NCI-H82 (cell line): ENCODE results near the gene SIRT7.

Experiments
- DNase-seq: peaks from one replicate; lab custom pipeline; 2025; lab: John Stamatoyannopoulos, UW

The SIRT7 gene

DNA sequence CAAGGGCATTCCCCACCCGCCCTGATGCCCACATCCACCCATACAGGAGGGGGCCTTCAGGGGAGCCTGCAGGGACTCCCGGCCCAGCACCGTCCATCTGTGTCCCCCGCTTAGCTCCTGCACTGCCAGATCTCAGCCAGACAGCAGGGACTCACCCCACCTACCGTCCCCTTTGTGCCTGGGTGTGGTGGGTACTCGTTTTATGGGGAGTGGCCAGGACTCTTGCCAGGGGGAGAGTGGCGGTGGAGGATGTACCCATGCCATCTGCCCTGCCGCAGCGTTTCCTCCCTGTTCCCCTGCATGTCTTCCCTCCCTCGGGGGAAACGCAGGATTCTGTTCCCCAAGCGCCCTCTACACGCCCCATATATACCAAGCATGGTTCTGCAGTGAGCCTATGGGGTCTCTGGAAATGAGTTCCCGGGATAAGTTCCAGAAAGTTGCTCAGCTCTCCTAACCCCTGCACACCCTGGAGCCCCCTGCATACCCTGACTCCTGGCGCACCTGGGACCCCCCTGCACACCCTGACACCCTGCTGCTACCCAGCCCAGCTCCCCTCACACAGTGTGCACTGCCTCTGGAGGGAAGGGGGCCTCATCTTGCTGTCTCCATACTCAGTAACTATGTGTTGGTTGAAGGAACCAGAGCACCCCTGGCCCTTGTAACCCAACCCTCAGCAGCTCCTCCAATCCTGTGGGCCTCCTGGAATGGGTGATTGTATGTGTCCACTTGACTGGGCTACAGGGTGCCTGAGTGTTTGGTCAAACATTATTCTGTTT is 13.8 kb upstream of the SIRT7 start:
- DNase-seq, result peak; percentile 27

DNA sequence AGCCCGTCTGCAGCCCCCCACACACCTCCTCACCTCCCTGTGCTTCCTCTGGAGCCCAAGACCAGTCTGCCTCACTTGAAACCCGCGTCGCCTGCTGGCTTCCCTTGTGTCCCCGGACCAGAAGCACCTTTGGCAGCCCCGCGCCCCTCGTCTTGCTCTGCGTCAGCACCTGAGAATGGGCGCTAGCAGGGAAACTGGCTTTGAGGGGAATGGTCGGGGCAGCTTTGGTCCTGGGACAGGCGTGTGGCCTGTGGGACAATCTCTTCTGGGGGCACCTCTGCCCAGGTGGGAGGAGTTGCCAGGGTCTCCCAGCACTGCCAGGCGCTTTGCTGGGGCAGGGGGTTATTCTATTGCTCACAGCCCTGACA is 13.2 kb upstream of the SIRT7 start:
- no peak for DNase-seq

DNA sequence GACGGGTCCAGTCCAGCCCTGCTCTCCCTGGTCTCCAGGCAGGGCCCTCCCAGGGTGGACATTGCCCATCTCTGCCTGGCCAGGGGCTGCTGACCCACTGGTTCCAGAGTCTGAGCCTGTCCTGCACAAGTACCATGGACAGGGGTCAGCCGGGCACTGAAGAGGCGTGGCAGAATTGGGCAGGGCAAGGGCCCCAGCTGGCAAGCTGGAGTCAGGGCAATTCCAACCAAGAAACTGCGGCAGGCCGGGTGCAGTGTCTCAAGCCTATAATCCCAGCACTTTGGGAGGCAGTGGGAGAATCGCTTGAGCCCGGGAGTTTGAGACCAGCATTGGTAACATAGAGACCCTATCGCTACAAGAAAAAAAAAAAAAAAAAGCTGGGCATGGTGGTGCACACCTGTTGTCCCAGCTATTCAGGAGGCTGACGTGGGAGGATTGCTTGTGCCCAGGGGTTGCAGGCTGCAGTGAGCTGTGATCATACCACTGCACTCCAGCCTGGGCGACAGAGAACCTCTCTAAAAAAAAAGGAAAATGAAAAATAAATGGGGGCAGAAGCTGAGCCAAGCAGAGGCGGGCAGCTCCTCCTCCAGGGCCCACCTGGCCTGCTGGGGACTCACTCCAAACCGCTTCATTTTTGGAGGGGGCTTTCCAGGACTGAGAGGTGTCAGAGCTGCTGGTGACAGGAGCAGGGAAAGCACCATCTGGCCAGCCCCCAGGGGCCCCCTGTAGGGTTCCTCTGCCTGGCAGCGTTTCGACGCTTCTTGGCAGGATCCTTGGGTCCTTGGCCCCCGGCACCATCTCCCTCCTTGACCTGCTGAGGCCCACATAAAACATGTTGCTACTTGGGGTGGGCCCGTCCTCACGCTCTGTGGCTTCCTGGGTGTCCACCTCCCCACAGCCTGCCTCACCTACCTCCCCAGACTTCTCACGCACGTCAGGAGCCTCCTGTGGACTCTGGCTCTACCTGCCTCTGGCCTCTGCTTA is 12.5 kb upstream of the SIRT7 start:
- peak; percentile 42 for DNase-seq

DNA sequence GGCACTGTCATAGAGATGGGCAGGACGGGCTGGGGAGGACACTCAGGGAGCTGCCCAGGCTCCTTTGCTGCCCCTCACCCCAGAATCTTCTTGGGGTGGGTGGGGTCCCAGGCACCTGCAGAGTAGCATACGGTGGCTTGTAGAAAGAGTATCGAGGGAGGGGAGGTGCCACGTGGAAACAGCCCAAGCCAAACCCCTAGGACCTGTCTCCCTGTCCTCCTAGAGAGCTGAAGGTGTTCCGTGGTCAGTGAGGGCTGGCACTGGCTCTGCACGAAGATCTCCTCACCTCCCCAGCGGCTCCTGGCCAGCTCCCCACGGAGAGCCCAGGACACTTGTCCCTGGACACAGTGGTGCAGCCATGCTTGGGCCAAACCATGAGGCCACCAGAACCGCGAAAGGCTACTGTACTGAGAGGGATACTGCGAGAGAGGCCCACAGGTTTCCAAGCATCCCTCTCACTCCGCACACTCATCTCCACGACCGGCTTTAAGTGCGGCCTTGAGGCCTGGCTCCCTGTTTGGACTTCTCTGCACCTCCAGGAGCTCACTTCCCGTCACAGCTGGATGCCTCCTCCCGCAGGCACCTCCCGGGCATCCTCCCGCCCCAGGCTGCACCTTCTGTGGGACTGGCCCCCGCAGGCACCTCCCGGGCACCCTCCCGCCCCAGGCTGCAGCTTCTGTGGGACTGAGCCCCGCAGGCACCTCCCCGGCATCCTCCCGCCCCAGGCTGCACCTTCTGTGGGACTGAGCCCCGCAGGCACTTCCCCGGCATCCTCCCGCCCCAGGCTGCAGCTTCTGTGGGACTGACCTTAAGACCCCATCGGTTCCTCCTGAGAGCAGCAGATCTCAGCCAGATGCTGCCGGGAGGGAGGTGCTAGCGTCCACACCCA is 11.5 kb upstream of the SIRT7 start:
- no peak for DNase-seq

DNA sequence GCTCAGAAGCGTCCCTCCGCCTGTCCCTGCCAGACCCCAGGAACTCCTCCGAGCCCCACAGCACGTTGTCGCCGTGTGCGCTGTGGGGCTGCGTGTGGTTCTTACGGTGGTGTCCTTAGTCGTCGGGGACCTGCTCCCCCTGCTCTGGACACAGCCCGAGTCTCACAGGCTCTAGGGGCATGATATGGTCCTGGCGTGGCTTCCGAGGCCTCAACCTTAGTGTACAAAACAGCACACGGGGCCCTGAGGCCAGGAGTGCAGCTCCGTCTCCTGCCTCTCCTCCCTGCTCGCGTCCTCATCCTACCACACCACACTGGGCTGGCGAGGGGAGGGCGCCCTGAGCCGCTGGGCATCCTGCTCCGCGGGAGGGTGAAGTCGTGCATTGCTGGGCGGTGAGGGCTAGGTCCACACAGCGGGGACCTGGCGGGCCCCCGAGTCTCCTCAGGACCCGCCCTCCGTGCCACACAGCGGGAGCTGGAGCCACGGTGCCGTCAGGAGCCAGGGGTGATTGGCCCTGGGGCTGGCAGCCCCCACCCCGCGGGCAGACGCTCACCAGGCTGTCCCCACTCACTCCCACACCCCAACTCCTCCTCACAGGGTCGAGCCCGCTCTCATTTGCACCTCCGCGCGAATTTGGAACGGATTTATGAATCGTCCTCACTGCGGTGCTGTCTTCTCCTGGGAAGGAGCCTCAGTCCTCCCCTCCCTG is 10.7 kb upstream of the SIRT7 start:
- DNase-seq, result peak; percentile 55

DNA sequence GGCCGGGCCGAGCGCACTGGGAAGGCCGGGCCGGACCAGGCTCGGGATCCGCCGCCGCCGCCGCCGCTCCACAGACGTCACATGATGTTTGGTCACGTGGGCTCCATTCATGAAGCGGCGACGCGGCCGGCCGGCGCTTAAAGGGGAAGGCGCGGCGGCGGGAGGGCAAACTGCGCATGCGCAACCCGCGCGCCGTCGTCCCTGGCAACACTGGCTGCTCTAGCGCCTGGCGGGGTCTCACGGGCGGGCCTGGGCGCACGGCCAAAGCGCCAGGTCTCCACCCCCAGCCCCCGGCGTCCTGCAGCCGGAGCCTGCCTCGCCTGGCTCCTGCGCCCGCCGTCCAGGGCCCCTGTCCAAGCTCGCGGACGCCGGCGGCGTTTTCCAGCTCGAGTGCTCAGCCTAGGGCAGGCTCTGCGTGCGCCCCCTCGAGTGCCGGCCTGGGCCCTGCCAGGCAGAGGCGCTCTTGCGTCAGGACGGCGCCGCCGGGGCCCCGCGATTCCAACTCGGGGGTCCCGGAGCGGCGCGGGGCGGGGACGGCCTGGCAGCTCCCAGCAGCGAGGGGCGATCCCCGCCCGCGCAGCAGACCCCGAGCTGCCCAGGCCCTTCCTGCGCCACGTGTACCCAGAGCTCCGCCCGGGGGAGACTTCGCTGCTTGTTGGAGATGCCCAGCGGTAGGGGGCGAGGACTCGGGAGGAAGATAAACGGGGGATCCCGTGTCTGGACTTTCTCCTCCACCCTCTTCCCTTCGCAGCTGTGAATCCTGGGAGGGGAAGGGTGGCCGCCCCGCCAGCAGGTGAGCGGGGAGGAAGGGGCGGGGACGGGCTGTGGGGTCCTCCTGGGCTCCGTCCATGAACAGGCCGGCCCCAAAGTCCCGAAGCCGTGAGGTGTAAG is 9.9 kb upstream of the SIRT7 start, which contains the start of gene MAFG:
Gene MAFG (minus strand): TSS at position 83 of the 891 bp plus-strand sequence. CDS start 4,550 bp downstream, outside the sequence.
- peak; percentile 98 for DNase-seq

DNA sequence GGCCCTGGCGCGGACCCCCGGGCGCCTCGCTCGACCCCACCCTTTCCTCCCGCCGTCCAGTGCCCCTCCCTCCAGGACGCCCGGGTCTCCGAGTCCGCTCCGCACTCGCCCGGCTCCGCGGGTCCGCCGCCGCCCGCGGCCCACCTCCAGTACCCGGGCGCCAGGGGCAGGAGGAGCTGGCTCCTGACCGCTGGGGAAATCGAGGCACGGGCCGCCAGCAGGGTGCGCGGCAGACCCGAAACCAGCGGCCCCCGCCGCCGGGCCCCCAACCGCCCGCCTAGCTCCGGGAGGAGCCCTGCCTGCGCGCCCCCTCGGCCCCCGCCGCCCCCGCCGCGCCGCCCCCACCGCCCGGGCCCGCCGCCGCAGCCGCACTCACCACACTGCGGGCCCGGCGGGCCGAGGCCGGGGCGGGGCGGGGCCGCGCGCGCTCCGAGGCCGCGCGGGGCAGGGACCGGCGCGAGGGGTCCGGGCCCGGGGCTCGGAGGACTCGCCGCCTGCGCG is 9.2 kb upstream of the SIRT7 start:
- DNase-seq, result no peak

DNA sequence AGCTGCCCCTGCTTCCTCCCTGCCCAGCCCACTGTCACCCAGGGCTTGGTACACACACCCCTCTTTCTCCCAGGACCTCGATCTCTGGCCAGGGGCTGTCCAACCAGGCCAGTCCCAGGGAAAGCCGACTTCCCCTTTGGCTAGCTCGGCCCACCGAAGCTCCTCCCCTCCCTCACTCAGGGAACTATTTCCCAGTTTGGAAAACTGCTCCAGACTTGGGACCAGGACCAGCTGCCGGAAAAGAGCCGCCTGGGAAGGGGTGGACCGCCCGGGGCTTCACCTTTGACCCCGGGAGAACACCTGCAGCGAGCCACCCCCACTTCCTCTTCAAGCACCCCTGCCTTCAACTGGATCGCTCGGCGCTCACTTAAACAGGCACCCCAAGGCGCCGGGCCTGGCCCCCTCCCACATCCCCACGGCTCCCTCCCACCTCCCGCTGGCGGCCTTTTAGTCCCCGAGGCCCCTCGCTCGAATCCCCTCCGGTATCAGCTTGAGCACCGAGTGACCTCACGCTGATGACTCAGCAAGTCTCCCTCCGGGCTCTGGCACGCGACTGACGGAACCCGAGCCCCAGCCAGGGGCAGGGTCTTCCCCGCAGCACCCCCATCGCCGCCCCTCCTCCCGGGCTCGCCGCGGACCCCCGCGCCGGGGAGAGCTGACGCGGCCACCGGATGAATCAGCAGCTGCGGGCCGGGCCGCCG is 8.6 kb upstream of the SIRT7 start:
- peak; percentile 56 for DNase-seq

DNA sequence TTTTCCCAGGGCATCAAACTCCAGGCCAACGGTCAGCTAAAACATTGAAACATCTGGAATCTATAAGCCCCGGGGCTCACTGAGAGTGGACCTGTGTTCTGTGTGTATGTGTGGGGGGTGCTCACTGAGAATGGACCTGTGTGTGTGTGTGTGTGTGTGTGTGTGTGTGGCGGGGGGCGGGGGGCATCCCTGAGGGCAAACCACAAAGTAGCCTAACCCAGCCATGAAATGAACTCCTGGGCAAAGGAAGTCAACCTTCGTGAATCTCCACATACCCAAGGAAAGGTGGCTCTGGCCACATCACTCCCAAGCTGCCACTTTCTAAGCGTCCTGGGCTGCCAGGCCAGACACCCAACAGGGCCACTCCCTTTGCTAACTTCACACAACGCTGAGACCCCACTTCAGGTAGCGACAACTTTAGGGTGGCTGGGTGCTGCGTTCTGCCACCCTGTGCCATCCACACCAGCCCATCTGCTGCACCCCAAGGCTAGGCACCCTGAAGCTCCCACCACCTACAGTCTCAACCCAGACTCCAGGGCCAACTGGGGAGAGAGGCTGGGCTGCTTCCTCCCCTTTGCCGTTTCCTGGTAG is 8.0 kb upstream of the SIRT7 start:
- DNase-seq, result no peak

DNA sequence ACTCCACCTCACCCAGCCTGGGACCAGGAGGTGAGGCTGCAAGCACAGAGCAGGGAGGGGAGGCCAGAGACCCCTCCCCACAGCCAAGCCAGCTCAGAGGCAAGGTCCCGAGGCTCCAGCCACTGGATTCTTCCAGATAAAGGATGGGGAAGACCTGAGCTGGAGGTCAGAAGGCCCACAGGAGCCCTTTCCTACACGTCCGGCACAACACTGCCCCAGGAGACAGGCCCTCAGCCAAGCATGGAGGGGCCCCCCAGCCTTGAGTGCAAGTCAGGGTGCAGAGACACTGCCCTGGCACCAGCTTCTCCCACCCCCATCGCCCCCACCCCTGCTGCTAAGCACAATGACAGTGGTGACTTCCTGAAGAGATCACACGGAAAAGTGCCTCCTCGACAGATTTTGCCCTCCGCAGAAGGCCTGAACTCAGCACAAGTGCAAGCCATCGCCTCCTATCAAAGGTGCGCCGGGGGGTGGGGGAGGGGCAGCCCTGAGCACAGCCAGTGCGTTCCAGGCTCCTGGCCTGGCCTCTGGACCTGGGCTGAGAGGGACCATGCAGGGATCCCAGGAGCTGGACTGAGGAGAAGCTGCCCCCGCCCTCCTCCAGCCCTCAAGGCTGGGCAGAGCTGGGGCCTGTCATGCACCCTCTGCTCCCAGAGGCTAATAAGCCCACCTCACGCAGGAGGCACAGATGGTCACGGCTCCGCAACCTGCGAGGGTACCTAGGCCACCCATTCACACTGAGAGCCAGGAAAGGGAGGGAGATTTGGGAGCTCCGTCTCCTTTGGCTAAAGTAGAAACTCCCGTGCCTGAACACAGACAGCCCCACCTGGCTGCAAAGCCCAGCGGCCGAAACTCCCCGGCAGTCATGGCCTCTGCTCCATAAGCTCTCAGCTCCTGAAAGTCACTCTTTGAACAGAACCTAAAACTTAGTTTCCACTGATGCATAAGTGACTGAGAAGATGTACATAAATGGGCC is 6.9 kb upstream of the SIRT7 start:
- peak; percentile 35 for DNase-seq

DNA sequence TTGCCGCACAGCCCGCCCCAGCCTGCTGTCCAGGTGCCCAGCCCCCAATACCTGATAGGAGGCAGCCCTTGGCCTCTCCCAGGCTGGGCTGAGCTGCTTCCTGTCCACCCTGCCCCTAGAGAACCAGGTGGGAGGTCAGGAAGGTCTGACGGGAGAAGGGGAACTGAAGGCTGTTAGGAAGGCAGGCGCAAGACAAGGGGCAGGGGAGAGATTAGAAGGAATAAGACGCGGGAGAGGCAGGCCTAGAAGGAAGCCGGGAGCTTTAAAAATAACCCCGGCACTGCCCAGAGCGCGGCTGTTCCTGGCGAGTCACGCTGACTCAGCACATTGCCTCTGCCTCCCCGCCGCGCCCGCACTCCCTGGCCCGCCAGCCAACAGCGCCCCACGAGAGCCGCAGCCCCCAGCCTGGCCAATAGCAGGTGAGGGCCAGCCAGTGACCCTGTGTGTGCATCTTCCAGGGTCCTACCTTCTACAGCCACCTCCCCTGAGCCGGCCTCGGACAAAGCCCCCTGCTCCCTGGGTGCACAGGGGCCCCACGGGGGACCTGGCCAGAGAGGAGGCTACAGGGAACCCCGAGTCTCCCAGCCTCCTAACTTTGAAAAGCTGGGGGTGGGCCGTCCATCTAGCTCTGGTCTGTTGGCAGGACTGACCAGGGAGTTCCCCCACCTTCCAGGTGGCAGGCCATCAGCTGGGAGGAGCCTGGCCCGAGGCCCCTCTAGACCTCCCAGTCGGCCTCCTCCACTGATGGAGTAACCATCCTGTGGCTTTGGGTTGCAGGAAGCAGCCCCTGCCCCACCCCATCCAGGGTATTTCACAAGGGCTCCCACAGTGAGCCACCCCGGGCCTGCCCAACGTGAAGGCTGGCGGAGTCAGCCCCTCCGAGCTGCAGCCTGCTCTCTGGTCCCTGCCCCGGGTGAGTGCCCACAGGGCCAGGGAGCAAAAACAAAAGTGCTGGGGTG is 5.6 kb upstream of the SIRT7 start:
- peak; percentile 25 for DNase-seq

DNA sequence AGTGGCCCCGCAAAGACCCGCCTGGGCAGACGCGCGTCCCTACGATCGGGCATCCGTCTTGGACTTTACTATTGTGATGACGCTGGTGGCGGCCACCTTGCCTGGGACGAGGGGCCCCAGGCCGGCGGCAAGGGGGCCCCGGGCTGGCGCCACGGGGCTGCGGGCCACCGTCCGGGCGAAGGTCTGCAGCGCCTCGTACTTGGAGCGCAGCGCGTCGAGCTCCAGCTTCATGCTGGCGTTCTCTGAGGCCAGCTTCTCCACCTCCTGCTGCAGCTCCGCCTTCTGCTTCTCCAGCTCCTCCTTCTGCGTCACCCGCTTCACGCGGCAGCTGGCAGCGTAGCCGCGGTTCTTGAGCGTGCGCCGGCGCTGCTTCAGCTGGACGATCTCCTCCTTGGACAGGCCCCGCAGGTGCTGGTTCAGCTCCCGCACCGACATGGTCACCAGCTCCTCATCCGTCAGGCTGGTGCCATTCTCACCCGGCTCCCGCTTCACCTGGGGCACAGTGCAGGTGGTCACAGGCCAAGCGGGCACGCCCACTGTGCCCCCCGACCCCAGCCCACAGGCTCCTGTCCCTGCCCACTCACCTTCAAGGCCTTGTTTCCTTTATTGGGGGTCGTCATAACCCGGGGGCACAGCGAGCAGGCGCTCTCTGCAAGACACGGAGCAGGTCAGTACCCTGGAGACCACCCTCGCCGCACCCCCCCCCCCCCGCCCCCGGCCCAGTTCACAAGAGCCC is 4.8 kb upstream of the SIRT7 start:
- DNase-seq, result no peak

DNA sequence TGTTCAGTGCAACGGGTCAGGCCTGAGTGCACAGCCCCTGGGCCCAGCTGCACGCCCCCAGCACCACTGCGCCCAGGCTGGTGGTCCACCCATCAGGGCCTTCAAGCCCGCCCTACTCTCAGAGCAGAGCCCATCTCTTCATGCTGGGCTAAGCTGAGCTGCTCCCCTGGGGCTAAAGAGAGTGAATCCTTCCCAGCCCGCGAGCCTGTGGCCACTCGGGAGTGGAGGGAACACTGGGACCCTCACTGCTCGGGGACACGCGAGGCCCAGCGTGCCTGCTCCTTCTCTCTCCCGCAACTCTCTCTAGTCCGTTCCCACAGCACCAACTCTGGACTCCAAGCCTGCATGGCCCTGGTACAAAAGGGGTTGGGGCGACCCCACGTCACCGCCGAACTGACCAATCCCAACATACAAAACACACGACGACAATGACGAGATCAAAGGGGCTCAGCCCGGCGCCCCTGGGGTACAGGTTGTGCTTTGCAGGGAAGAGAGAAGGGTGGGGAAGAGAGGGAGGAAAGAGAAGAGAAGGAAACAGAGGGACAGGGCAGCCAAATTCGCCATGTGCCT is 4.1 kb upstream of the SIRT7 start:
- no peak for DNase-seq

DNA sequence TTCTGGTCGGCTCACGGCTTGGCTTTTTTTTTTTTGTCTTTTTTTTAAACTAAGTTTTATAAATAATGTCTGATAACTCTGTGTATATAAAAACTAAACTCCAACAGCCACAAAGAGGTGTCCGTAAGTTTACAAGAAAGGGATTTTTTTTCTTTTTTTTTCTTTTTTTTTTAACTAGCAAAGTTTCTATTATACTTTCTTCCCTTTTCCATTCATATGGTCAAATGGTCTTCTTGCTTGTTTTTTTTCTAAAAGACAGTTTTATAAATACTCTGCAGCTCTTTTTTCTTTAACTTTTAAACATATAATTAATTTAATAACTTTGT is 3.5 kb upstream of the SIRT7 start:
- no peak for DNase-seq

DNA sequence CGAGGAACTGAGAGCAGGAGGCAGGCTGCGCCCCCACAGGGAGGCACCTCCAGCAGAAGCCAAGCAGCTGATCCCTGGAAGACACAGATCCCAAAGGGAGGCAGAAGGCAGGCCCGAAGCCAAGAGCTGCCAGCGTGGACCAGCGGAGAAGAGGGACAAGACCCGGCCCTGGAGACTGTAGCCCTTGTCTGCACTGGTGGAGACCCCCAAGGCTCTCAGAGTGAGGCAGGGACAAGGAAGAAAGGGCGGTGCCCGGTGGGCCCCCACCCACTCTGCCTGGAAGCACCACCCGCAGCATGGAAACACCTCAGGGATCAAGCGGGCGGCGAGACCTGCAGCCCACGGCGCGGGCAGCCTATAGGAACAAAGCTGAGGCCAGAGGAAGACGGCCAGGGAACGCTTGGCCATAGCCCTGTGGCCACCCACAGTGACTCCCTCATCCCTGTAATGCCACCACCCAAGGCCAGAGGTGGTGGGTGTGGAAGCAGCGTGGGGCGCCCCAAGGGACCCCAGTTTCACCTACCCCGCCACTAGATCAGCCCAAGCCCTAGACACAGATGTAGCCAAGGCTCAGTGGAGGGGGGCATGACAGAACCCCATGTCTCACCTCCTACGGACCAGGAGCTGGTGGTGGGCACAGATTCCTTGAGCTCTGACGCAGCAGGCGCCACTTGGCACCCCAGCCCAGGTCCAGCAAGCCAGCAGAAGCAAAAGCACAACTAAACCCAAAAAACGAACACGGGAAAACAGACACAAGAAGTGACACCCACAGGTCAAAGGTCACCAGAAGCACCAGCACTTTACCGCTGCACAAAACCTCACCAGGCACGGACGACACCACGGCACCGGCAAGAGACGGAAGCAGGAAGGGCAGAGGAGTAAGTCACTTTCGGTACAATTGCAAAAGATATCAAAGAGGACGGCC is 2.9 kb upstream of the SIRT7 start:
- no peak for DNase-seq
